COLO668 (cell line): ENCODE measurements around the gene C4BPB.

Experiments
- DNase-seq: peaks from one replicate; lab custom pipeline; 2025; ENCODE audit not compliant: unreplicated experiment; lab: John Stamatoyannopoulos, UW

The C4BPB gene

DNA sequence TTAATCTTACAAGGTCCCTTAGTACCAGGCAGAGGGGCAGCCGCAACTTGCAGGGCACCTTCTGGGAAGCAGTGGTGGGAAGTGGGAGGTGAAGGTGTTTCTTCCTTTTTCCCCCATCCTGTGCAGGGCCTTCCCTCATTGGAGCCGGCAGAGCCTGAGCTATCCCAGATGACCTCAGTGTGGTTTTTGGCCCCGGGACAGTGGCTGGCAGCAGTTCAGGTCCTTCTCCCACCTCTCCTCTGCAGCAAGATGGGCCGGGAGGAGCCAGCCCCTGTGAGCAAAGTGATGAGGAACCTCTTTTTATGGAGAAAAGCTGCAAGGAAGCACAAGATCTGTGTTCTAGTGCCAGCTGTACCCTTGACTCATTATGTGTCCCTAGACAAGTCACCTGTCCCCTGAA, 28.8 kb upstream of the C4BPB start:
- DNase-seq: no peak

DNA sequence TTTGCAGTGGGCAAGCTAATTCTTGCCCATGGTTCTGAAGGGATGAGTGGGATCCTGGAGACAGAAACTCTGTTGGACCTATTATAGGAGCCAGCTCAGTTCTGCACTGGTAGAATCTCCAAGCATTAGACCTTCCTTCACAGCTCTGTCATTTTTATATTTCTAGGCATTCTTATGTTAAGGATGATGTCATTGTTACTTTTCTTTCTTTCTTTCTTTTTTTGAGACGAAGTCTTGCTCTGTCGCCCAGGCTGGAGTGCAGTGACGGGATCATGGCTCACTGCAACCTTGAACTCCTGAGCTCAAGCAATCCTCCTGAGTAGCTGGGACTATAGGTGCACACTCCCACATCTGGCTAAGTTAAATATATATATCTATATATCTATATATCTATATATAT, 28.1 kb upstream of the C4BPB start:
- no peak for DNase-seq

GRCh38 chr1:207062058-207062457, 26.6 kb upstream of the C4BPB start:
- DNase-seq: no peak

DNA sequence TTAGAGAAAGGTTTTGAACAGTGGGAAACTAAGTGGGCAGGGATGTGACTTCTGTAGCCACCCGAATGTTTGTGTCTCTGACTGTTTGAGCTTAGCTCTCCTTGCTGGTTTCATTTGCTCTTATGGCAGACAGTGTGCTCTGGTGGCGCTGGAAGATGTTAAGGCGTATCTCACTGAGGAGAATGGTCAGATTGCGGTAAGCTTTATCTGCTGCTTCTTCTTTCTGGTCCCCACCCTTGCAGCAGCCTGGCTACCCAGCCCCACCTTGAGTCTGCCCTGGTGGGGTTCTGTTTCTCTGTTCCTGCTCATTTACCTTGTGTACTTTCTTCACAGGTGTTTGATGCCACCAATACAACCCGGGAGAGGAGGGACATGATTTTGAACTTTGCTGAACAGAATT, 25.6 kb upstream of the C4BPB start:
- DNase-seq: no peak

DNA sequence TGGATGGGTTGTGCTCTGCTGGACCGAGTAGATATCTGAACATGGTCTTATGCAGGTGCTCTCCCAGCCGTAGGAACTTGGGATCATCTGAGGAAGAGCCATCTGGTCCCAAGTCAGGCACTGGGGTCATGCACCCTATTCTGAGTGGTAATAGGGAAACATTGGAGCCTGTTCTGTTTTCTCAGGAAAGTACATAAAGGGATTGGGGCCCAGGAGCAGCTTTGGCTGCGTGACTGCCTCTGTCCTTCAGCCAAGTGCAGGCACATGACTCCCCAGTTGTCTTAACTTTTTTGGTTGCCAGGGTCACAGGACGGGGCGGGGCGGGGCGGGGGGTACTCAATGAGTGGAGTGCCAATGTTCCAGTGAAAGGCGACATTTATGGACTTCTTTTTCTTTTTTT, 24.1 kb upstream of the C4BPB start:
- no peak for DNase-seq

DNA sequence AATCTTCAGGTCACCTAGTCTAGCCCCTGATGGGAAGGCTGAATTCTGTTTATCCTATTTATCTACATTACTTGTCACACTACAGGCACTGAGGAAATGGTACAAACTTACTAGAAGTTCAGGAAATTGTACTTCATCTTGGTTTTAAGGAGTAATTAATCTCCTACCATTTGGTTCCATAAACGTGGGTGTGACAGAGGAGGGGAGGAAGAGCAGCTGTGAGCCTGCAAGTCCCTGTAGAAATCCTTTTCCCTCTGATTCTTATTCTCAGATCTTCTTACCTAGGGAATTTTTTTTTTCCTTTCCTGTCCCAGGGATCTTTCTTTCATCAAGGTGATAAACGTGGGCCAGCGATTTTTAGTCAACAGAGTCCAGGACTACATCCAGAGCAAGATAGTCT, 21.5 kb upstream of the C4BPB start:
- no peak for DNase-seq

DNA sequence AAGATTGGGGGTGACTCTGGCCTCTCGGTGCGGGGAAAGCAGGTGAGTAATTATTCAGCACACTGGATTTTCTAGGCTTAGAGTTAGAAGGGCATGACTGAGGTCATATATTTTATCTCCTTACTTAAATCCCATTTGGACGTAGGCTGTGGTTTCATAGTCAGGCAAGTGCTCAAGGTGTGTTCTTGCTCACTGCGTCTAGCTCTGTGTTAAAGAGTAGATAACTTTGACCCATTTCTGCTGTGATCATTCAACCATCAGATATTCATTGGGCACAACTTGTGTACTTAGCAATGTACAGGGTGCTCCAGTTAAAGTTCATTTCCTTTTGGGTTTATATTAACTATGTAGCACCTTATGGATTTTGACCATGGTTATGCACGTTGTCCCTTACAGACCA, 21.0 kb upstream of the C4BPB start:
- DNase-seq: no peak

DNA sequence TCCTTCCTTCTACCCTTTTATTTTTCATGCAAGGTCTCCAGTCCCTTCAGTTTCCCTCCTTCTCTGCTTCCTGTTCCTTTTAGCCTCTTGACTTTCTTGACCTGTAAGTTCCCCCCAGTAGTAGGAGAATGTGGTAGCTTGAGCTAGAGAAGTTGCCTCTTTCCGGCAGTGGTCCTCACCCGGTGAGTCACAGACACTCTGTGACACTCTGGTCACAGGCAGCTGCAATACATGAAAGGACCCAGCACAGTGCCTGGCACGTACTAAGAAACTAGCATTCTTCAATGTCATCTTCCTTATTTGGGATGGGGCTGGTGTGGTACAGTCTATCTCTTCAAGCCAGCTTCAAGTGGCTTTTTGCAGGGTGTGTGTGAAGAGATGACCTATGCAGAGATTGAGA, 19.6 kb upstream of the C4BPB start:
- no peak for DNase-seq

DNA sequence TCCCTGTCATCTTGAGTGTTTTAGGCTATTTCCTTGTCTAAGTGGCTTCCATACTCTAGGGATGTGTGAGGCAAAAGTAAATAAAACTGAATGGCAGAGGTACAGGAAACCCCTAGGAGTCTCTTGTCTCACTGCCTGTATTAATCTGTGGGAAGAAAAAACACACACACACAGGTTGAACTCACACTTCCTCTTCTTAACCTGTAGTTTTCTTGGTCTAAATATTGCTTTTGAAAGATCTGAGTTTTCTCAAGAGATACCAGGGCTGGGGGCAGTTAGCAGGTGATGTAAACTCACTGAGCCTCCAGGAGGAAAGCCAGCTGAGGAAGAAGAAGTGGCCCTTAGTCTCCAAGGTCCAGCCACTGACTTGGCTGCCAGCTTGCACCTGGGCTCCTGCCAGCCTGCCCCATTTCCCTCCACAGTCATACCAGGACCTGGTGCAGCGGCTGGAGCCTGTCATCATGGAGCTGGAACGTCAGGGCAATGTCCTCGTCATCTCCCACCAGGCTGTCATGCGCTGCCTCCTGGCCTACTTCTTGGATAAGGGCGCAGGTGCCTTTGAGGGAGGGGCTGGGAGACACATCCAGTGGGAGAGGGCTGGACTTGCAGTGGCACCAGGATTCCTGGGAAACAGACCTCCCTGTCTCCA, 18.7 kb upstream of the C4BPB start:
- no peak for DNase-seq

DNA sequence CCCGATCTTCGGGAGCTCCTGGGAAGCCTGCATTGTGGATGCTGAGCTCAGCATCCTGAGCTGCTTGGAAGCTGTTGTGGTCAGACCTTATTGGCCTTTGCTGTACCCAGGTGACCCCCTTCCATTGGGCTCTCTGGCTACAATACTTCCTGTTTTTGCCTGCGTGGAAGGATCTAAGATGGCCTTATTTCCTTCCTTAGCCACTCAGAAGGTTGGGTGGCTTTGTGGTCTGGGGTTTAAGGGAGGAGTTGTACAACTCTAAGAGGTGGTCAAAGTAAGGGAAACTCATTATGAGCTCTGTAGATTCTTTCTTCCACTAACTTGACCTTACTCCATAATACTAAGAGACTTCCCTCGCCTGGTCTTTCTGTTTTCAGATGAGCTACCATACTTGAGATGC, 17.8 kb upstream of the C4BPB start:
- DNase-seq: no peak

GRCh38 chr1:207071426-207071825, 17.2 kb upstream of the C4BPB start:
- no peak for DNase-seq

DNA sequence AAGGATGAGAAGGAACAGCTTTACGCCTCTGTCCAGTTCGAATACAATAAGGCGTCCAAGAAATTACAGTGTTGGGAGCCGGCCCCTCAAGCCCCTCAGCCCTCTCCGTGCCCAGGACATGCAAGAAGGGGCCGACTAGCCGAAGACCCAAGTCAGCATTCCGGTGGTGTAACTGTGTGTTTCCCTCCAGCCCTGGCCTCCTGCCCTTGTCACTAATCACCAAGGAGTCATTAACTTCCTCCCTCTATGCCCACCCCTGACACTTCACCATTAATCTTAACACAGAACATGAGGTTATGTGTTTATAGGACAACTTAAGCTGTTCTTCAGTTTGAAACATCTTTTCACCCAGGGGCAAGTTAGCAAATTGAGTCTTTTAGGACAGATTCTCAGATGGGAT, 16.4 kb upstream of the C4BPB start:
- no peak for DNase-seq

DNA sequence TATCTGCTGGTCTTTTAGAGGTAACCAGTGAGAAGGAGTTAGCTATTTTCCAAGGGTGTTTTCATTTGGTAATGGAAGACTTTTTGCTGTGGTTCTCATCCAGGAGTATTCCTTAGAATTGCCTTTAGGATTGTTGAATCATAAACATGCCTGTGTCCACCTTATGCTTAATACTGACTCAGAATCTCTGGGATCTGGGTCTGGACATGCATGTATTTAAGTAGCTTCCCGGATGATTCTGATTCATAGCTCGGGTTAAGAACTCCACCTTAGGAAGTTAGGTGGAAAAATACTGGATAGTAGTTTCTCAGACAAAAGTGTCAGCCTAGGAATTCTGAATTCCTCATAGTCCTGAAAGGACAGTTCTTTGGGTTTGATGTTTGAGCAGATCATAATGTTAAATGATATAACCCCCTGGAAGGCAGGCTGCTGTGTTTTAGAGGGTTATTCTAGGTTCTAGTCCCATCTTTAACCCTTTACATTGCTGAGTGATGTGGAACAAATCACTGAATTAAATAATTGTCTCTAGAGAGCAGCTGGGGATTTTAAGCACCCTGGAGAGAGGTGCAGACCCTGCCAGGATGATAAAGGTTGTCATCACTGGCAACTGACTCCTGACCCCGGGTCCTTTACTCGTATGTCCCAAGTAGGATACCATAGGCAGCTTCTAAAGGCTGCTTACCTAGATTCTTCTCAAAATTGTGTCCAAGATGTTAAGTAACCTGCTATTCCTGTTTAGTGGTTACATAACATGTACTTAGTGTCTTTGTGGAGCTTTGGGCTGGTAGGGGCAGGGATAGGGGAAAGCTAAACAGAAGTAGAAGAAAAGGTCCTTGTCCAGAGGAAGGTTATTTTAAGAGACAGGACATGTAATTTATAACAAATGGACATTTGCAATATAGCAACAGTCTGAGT, 14.5 kb upstream of the C4BPB start:
- no peak for DNase-seq

DNA sequence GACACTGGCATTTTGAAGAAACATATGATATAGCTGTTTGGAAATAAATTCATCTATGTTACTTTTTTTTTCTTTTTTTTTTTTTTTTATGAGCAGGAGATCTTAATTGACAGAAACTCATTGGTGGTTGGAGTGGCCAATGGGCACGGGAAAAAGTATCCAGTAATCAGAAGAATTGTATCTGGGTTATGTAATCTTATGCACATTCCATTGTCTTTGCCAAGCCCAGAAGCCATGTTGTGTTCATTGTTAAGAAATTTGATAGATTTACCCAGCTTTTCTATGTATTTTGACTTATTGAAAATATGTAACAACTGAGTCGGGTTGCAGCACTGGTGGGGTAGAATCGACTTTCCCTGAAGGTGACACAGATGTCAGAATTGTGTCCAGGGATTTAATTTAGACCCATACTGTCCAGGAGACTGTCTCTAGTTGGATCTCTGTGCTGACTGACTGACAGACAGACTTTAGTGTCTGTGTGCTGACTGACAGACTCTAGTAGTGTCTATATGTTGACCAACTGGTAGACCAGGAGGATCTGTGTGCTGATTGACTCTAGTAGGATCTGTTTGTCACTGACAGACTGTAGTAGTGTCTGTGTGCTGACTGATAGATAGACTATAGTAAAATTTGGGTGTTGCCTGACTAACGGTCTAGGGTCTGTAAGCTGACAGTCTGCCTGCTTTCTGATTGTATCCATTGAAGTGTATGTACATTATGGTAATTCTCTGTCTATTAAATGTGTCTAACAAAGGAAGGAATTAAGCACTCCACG, 12.3 kb upstream of the C4BPB start:
- DNase-seq: no peak

- DNase-seq: no peak
Observed at GRCh38 chr1:207077012-207077411, 11.6 kb upstream of the C4BPB start.

DNA sequence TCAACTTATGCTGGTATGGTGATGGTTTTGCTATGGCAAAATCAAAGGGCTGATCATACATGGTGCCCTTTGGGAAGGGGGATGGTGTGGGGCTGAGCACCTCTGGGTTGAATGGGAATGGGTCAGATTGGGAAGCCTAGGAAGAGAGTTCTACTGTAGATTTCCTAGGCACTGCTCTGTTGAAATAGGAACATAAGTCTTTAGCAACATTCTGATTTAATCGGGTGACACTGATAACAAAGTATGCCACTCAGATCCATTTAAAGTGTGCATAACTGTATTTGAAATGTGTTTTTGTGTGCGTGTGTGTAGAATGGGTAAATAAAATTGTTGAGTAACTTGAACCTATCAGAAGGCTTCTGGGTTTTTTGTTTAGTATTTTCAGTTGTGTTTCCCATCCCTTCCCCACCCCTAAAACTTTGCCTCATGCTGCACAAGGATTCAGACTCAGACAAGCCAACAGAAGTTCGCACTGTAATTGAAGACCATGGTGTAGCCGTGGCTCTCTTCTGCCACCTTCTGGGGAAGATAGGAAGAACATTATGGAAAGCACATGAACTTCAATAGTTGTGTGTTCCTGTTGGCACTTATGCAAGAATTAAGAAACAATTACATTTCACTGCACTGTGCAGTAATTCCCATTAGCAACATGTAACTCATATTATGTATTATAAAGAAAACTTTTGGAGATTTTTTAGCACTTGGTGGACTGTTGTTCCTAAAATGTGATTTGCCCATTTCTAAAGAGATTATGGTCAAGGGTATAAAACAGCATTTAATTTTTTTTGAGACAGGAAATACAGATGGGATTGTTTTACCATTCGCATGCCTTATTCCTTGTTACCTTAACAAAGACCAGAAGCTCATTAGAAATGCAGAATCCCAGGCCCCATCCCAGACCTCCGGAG, 10.9 kb upstream of the C4BPB start:
- peak; percentile 72 for DNase-seq

GRCh38 chr1:207078578-207079132, 10.0 kb upstream of the C4BPB start:
- no peak for DNase-seq

GRCh38 chr1:207079706-207080241, 8.9 kb upstream of the C4BPB start:
- no peak for DNase-seq

DNA sequence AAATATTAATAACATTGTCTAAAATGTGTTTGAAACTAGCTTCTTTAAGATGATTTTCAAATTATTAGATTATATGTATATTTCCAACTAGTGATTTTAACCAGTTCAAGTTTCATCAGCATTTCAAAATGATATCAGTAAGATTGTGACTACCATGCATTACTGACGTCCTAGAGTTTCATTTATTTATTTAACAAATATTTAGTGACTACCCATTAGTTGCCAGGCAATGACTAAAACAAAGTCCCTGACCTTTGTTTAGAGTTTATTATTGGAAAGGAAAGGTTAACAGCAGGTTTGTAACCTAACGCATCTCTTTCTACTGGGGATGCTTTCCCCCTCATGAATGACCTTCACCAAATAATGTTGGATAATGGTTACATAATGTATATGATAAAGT, 7.6 kb upstream of the C4BPB start:
- no peak for DNase-seq

DNA sequence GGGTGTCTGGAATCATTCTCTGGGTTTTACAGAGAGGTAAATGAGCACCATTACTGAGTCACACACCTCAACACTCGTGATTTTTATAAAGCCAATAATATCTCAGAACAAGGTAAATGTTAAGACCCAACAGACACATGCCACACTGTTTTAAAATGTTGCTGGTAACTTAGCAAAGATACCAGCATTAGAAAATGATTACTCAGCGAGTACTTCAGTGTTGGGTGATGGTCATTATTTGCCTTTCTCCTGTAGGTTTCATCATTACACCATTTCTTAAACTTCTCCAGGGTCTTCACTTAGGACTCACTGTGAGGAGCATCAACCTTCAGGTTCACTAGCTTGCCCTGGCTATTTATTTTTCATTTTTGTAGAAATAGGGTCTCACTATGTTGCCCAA, 6.9 kb upstream of the C4BPB start:
- DNase-seq: no peak
